Posterior vena cava (tissue), 2 donors: ENCODE measurements around the gene PATE2. TPM values are rescaled to one million over a fixed set of nuclear protein-coding genes. Genes with fewer than 3 reads are reported as not detected.

Experiments
- DNase-seq: peaks from one replicate; pipeline ENCODE4 v3.0.0-alpha.2; 2020; ENCODE audit warnings: low spot score
- intact Hi-C, 2 donors: fragments of 100-400 bp; cut with DNase I; formaldehyde crosslinking; loops; one replicate each; pipeline versions ENCODE4 v1.14.1 to v1.14.2; 2022 to 2023
- total RNA-seq, 2 donors: library from RNA; stranded (reverse); fragmentation: NEBNext Ultra II Directional; extraction: Animal tissue kit (Norgen Biotek cat#: 25700); gene quantifications; one replicate each; pipeline ENCODE4 v1.2.1, GENCODE V29; 2021
- donor health status: DM: yes; HTN: yes; CAD: no.
- donor health status: DM: yes; HTN: yes; CAD: no.

Gene PATE2
- total RNA-seq, 2 donors from 2014 or later, result 0.79 TPM; not detected in 1

DNA sequence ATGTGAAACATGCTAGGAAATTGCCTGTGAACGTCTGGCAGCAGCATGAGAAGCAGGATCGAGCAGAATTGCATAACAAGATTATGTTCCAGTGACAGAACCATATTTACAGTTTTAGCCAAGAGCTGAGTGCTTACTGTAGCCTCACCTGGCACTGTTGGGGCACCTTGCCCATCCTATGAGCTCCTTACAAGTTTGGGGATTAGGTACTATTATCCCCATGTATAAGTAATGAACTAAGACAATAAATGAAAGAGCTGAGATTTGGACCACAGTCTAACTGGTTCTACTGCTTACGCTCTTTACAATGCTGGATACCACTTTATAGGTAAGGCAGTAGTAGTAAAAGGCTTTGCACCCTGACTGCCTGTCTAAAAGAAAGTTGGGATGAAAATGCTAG lies 49.7 kb downstream of the PATE2 start:
- no peak for DNase-seq
- intact Hi-C loops, result no loop called here

Other genes starting within 250 kb of the PATE2 start
- 10 to 100 TPM; 52.5 to 57.5 TPM for gene EI24, start 209.4 kb downstream of the PATE2 start, total RNA-seq
- gene STT3A, start 186.0 kb downstream of the PATE2 start, total RNA-seq, result 100 to 1,000 TPM in 1 of 2 donors, 10 to 100 TPM in 1; 96.1 to 101 TPM
- gene CHEK1, start 153.7 kb downstream of the PATE2 start, total RNA-seq, result 1 to 10 TPM; 2.5 to 5.0 TPM
- not detected for gene ACRV1, start 98.0 kb downstream of the PATE2 start, total RNA-seq
- gene PATE1, start 32.5 kb downstream of the PATE2 start, total RNA-seq, result not detected
- gene PATE3, start 9.3 kb upstream of the PATE2 start, total RNA-seq, result not detected
- not detected for gene PATE4, start 54.5 kb upstream of the PATE2 start, total RNA-seq
- 1 to 10 TPM; 3.7 to 5.0 TPM for gene HYLS1, start 108.8 kb upstream of the PATE2 start, total RNA-seq
- 1 to 10 TPM; 7.1 to 9.1 TPM for gene PUS3, start 124.4 kb upstream of the PATE2 start, total RNA-seq
- not detected for gene DDX25, start 125.7 kb upstream of the PATE2 start, total RNA-seq
- gene VSIG10L2, start 167.2 kb upstream of the PATE2 start, total RNA-seq, result under 1 TPM in 1 of 2 donors, not detected in 1; 0.14 TPM